GM13977 (cell line): ENCODE results near the gene NEK5.

ENCODE experiments used
- DNase-seq: peaks from one replicate; pipeline ENCODE4 v3.0.0; 2012; ENCODE audit warnings: low spot score
- CTCF ChIP-seq: IDR thresholded peaks from 2 replicates; pipeline ENCODE4 v1.5.1; 2012; ENCODE audit warnings: mild to moderate bottlenecking, control low read depth; ENCODE audit not compliant: insufficient read depth; ENCODE audit errors: extremely low read depth, missing control alignments
- in situ Hi-C: fragments of 300-500 bp; cut with MboI; formaldehyde crosslinking; loops from one replicate; pipeline ENCODE4 v1.12.0; 2022; ENCODE audit warnings: low sequenced_read_pairs, low pct_unique_long_range_greater_than_20kb, mixed read lengths, inconsistent platforms; ENCODE audit not compliant: unreplicated experiment

NEK5 gene

GRCh38 chr13:51993713-51994112 lies 135.2 kb downstream of the NEK5 start:
- in situ Hi-C loops = no loop called here
- TF ChIP-seq CTCF = no peak
- no peak for DNase-seq

GRCh38 chr13:51988988-51989618 lies 139.8 kb downstream of the NEK5 start:
- TF ChIP-seq CTCF = no peak
- in situ Hi-C loops = no loop called here
- no peak for DNase-seq
